ENCODE results near the gene ZEB2.
A peak's percentile ranks its signal among the peaks of the same experiment; 100 is the strongest.

Gene ZEB2

DNA sequence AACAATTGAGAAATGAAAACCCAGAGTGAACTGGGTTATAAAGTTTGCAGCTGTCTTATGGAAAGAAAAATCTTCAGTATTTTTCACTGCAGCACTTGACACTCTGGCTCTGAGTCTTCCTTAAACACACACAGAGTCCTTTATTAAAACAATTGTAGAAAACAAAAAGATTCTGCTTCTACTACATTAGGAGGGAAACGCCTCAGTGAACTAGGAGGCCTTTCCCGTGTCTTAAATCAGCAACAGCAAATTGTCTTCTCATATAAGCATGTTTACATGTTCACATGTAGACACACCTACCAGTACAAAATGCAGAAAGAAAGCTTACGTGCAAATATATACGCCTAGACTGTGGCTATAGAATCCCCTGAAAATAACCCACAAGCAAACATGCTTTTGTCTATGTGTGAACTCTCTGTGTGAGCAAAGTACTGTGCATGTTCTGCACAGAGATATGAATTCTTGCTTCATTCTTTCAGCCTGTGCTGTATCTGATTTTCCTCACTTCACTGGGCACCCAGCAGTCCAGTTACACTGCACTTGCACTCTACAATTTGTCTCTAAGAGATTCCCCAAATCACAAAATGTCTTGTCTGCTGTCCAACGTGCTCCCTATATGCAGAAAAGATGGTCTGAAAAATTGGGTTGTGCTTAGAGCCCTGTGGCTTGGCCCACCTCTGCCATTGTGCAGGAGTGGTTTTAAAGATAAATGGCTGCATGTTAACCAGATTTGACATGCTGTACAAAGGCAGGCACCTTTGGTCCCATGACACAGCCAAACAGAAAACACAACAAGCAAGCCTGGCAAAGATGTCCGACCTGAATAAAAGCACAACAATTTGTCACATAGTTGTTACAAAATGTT is 24.5 kb downstream of the ZEB2 start:
- DNase-seq (ENCODE audit: low spot score): peak; percentile 28

DNA sequence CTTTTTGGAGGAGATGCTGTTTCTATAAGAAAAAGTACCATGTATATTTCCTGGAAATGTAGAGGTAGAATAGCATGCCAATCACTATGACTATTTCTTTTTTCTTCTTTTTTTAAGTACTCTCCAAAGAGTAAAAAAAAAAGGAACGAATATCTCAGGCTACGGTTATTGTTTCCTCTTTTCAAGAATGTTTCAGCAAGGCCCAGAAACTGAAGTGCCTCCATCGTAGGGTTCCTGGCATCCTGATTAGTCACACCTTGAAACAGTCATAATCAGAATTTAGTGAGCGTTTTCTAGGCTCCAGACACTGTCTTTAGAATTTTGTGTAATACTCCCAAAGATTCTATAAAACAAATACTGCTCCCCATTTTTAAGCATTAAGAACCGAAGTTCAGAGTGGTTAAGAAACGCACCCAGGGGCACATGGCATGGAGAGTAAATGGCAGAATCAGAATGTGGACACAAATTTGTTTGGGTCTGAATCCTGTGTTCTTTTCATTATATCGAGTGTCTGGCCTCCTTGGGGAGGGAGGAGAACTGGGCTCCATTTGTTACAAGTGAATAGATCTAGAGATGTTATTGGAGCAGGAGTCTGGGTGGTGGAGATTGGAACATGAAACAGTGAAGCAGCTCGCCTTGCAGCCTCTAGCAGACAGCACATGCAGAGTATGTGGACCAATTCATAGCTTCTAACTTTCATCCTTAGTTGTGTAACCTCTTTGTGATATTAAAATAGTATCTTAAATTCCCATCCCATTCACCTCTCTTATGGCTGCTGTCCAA is 26.7 kb downstream of the ZEB2 start:
- DNase-seq (ENCODE audit: low spot score): no peak

DNA sequence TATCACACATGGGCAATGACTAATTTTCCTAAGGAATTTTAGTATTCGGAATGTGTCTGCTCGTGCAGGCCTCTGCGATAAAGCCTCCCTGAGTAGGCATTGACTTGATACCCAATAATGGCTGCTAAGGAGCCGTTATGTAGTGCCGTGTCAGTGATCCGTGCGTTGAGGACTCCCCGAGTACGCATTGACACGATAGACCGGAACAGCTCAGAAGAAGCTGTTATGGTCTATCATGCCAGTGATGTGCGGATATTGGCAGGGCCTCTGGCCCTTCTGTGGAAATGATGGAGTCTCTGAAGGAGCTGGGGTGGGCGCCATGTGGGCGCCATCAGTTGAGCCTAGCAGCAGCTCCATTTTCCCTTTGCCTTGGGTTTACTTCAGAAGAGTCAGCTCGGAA is 29.1 kb downstream of the ZEB2 start:
- no peak for DNase-seq (ENCODE audit: low spot score)

DNA sequence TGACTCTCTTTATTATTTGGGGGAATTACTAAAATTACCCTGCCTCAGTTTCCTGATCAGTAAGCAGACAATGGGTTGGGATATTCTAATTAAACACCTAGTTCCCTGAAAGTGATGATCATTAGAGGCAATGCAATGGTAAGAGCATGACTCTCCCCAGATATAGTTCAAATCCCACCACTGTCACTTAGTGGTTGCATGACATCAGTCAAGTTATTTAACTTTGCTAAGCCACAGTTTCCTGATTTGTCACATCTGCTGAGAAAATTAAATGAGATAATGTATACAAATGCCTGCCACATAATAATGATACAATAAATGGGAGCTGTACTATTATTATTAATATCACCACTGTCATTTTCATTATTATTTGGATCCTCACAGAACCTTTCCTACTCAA is 29.9 kb downstream of the ZEB2 start:
- no peak for DNase-seq (ENCODE audit: low spot score)

DNA sequence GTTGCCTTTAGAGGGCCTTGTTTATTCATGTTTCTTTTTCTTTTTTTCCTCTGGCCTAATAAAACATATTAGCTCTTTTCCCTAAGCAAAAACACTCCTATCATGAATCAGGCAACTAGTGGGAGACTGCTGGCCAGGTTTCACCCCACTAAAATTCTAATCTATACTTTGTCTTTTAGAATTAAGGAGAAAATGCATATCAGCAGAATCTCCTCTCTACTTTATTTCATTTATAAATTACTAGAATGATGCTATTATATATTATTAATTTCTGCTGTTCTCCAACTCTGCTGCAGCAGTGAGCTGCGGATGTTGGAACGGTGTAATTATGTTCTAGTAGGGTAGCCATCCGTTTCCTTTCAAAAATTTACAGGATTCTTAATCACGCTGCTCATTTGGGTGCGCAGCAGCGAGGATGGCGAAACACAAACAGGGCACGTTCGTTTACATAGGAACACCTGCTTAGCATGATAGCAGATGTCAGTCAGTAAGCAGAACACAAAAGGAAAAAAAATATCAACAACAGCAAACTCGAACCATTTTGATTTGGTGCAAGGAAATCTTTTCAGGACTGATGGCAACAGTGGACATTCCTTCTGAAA is 30.5 kb downstream of the ZEB2 start:
- no peak for DNase-seq (ENCODE audit: low spot score)

DNA sequence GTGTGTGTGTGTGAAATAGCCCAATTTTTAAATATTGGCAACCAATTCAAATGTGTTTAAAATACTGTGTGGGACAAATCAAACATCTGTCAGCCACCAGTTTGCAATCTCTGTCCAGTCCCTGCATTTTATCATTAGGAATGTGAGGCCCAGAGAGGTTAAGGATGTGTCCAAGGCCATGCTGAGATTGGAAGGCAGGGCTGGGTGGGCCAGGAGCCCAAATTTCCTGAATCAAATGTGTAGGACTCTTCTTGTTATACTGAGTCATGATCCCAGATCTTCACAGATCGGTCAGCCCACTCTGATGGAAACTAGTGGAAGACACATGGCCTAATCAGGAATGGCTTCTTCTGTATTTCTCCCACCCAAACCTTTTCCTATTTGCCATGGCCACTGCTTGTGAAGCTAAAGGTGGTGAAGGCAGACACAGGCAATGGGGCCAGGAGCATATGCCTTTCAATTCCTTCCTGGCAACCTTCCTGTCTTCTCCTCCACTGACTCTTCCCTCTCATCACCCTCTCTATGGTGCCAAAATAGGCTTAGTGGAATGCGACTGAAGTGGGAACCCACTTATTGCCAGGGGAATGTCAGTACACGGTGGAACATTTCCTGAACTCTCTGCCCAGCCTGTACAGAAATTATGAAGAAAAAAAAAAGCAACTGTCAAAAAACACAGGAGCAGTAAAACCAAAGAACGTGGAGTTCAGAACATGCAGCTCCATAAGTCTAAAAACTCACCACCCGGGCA is 35.5 kb downstream of the ZEB2 start:
- DNase-seq (ENCODE audit: low spot score): no peak

DNA sequence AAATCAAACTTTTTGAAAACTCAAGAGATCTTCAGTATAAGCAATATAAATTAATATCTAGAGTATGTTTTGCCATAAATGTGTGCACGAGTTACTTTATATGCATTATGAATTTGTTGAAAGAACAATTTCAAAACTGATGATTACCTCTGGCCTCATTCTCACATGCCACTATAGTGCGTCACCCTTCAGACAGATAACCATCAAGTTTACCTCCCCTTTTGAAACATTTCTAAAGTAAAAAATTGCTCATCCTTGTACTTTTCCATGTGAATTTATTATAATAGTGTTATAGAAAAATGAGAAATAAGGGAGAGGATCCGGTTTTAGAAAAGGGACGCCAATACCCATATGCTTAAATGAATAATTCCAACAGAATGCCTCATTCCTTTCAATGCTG is 38.3 kb downstream of the ZEB2 start:
- DNase-seq (ENCODE audit: low spot score): no peak

DNA sequence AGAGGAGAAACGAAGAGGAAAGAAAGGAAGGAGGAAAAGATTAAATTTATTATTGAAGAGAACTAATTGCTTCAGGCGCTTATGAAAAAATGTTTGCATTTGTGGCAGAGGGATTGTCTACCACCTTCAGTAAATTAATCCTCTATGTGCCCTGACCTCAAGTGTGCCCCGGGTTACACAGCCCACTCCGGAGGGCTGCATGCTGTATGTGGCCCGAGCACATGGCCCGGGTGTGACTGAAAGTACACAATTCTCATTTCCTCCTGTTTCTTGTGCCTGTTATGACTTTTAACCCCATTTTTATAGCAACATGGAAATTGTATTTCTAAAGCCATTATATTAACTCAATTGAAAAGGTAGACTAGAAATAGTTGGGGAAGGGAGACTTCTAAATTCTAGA is 38.8 kb downstream of the ZEB2 start:
- no peak for DNase-seq (ENCODE audit: low spot score)

DNA sequence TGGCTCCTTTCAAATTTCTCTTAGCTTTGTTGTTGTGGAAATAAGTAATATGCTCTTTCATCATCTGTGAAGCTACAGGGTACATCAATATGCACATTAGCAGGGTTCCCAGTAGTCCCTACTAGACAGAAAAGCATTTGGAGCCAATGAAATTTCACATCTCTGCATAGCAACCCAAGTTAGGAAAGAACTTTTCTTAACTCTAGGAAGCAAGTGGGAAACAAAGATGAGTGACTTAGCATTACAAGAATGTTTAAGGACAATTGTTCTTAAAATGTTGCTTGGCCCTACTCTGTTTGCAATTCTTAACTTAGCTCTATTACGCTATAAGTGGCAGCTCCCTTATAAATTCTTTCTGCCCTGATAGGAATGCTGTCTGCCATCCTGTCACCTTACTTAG is 39.6 kb downstream of the ZEB2 start:
- DNase-seq (ENCODE audit: low spot score): no peak

DNA sequence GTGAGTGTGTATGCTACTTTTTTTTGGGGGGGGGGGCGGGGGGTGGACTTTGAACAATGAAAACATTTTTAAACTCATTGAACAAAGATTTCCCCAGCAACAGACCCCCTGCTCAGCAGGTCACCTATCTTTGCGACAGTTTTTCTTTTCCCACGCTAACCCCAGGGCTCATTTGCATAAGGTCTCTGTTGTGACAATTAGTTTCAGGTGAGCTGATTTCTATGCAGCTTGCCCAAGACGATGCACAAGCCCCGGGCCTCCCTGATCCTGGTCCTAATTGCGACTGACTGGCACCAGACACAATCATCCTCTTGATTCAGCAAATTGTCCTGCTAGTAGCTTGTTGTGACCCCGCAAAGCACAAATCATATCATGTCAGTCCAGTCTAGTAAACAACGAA is 40.3 kb downstream of the ZEB2 start:
- no peak for DNase-seq (ENCODE audit: low spot score)

DNA sequence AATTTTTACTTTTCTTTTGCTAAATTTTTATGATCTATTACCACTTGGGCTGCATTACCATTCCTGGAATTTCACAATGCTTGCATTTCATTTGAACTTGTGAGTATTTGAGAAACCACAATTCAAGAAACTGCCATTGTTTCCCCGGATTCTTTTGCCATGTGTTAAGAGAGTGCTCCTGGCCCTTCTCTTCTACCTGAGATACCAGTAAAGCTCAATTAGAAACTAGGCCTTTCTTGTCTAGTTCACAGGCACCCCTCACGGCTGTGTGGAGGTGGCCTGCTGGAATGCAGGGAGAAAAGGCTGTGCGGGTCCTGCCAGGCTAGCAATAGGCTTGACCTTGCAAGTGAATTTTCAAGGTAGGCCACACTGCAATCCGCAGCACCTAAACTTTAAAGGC is 40.8 kb downstream of the ZEB2 start:
- no peak for DNase-seq (ENCODE audit: low spot score)

DNA sequence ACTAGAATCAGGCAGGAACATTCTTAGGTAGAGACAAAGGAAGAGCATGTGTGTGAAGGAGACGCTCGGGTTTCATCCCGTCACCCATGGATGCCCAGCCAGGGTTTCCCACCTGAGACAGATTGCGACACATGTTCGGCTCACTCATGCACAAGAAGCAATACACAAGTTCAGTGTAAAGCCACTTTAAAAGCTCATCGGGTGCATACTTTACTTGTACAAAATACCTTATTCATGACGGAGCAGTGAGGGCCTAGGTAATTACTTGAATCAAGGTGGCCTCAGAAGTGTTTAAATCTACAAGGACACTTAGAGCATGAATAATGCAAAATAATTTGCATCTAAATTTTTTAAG is 42.0 kb downstream of the ZEB2 start:
- no peak for DNase-seq (ENCODE audit: low spot score)

DNA sequence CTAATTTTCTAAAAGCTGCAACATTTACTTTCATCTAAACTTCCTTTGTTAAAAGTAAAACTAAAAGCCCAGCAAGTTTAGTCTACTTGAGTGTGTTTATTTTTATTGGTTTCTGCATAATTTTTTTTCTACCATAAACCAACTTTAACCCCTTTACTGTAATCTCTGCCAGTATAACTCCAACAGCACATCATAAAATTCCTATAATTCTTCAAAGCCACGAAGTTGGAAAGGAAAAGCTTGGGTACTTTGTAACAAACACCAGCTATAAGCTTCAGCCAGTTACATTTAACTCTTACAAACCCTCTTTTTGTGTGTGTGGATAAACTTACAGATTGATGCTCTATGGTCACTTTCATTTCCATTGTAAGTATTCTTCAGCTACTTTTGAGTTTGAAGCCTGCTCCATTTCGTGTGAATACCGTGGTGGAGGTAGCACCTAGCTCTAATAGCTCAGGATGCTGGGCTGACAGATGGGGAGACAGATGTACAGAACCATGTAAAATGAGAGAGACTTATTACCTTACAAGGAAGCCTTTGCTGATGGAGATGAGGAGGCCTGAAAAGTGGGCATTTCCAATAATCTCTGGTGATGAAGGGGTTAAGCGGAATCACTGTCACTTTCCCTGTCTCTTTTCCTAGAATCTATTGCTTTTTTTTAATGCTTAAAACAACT is 42.5 kb downstream of the ZEB2 start:
- DNase-seq (ENCODE audit: low spot score): no peak

DNA sequence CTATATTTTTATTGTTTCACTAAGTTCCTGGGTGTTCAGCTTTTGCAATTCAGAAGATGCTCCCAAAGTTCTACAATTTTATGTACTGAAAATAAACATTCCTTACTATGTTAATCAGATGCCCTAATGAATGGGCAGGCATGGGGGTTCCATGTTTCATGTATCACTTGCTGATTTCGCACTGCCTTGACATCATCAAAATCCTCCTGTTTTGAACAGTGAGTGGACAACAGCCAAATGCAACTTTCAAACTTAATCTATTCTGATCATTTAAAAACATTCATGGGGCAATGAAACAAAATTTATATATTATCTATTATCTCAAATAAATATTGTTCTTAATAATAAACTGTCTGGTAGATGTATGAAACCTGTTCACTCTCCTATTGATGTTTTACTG is 43.2 kb downstream of the ZEB2 start:
- DNase-seq (ENCODE audit: low spot score): no peak

DNA sequence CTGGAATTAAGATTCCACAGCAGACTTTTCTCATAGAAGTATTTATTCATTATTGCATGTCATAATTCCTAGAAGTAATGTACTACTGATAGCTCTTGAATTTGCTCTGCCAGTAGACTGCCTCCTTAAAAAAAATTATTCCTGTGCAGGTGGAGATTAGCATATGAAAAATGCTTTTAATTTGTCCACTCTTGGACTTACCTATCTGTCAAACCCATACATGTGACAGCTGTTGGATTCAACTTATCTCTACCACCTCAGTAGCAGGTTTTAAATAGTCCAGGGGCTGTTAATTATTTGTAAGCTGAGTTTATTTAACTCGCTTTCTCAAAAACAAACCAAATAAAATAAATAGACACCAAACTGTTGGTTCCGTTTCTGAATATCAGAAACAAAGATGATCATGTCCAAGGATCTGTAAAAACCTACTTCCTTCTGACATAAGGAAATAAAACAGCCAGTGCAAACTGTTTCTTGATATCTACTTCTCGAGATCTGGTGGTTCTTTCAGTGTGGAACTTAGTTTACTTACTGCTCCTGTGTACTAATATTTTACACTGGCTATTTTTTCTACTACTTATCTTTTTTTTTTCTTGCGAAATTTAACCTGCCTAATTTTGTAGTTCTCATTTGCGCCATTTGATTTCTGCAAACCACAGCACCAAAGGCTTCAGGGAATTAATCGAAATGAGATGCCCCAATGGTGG is 44.2 kb downstream of the ZEB2 start:
- DNase-seq (ENCODE audit: low spot score): peak; percentile 58

DNA sequence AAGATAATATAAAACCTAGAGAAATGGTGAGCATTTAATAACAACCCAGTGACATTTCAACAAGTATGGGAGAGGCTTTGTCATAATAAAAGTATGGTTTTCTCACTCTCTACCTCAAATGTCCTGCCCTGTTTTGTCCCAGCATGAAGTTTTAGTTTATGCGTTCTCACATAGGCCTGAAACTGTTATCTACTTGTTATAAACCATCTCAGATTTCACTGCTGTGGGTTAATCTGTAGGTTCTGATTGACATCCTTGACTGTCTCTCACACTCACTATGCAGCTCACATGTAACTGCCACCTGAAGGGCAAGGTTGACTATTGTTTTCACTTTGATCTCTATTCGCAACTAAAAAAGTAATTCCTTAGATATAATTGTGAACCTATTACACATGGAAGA is 44.9 kb downstream of the ZEB2 start:
- no peak for DNase-seq (ENCODE audit: low spot score)

DNA sequence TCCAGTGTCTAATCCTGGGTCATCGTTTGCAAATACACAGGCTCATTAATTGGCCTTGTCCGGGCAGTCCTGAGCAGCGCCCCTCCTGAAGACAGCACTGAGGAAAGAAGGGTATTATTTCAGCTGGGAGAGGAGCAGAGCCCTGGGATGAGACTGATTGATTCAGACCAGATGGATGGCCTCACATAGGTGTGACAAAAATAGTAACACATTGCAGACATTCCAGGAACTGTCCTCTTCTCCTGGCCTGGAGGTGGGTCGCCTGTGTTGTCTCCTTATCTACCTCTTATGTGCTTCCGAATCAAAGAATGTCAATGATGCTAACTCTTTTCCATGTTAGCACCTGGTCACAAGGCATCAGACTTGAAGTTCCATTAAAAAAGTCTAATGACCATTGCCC is 45.9 kb downstream of the ZEB2 start:
- DNase-seq (ENCODE audit: low spot score): no peak

DNA sequence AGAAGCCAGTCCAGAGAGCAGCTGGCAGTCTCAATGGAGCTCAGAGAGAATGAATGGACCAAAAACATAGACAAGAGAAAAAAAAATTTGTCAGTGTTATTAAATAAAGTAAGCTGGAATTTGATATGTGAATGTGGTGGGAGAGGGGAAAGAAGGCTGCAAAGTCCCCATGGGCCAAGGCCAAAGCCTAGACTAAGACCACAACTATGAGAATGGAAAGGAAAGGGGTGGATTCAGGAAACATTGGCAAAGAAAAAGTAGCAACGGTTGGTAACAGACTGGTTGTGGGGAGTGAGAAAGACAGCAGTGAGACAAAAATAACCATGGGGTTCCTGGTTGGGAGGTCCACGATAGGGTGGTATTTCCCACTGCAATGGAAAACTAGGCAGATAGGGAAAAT is 47.0 kb downstream of the ZEB2 start:
- no peak for DNase-seq (ENCODE audit: low spot score)

DNA sequence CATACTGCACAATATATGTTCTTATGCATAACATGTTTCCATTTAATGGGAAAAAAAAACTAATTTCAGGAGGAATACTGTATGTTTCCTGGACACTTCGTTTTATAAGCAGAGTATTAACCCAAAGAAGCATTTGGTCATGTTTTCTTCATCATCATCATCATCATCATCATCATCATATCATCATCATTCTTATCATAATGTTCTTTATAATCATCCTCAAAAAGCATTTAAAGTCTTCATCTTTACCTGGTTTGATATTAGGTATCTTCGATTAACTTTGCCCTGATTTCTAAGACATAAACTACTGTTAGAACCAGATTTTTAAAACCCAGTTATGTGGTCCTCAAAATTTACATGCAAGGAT is 47.9 kb downstream of the ZEB2 start:
- DNase-seq (ENCODE audit: low spot score): no peak

DNA sequence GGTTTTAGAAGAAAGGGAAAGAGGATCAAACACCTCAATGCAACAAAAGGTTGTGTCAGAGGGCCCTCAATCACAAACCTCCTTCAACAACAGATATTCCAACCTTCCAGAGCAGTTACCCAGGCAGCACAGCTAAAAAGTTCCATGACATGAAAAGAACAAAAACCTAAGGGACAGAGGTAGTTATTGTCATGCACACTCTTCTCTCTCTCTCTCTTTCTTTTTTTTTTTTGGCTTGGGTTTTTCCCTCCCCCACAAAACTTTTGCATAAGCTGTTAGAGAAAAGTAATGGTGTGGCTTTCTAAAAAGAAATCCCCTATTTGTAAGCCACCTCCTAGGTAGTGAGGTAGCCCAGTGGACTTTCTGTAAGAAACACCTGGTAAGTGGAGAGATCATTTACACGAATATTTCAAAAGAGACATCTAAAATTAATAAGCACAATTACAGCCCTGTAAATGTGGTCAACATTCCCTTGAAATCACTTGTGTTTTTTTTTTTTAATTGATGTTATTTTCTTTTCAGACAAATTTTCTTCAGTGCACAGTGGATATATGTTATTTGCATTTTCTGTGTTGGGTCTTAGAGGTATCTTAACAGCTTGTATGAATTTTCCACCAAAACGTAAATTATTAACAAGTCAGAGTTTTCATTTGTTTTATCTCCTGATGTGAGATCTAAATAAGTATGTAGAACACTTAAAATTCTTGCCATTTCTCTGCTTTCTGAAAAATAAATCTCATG is 48.4 kb downstream of the ZEB2 start:
- DNase-seq (ENCODE audit: low spot score): no peak

DNA sequence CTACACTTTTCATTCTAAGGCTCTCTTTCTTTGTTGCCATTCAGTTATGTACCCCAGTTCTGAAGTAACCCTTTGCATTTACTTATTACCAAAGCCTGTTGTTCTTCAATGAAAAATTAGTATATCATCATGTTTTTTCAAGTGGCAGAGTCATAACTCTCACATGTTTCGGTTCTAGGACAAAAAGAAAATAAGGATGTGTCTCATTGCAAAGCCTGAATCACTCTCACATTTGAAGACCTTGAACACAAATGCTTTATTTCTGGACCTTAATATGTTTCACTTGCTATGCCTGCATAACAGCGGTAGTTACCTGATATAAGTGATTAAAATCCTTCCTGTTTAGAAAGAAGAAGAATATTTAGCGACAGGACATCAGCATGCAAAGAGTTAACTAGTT is 49.1 kb downstream of the ZEB2 start:
- DNase-seq (ENCODE audit: low spot score): no peak

Data from hematopoietic multipotent progenitor cell treated with erythropoietin and hydrocortisone succinate and interleukin-3 and kit ligand, for 17 days (in vitro differentiated cells).